ENCODE results near the gene DDN.
A peak's percentile ranks its signal among the peaks of the same experiment; 100 is the strongest.

The DDN gene

GRCh38 chr12:48965298-48965838 is 33.8 kb downstream of the DDN start:
- DNase-seq, result peak; percentile 64 to 82 (median 73)

GRCh38 chr12:48961801-48962200 is 37.4 kb downstream of the DDN start:
- no peak for DNase-seq

GRCh38 chr12:48961331-48961730 is 37.8 kb downstream of the DDN start:
- no peak for DNase-seq

- no peak for DNase-seq
Measured at GRCh38 chr12:48960834-48961233, 38.3 kb downstream of the DDN start.

GRCh38 chr12:48958049-48958388 is 41.2 kb downstream of the DDN start:
- DNase-seq, result no peak

DNA sequence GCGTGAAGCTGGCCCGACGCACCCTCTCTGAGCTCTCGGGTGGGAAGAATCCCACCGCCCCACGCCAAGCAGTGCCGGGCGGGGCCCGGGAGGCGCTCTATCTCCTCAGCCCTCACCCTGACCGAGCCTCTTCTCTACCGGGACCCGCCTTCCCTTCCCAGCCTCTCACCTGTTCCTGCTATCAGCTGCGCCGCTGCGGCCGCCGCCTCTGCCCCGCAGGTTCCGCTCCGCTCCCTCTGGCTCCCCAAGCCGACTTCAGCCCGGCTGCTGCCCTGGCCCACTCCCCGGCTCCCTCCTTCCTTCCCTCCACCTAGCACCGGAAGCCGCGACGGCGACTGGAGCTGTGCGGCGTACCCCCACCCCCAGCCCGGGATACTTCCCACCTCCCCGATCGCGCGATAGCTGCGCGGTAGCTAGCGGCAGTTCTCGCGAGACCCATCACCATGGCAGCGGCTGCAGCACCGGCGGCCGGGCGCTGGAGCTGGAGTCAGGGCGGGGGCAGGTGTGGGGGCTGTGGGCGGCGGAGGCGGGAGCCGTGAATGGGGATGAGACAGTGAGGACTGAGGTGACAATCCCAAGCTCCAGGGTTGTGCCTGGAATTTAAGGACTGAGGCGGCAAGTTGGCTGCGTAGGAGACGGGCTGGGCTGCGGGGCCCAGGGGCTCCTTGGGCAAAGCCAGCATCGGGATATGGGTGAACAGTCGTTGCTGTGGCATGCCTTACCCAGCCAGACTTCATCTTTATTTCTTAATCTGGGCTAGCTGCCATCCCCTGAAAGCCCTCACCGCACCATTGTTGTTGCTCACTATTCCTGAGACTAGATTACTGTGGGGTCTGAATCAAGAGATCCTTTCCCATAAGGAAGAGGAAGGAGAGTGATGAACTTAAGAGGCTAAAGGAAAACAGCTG is 41.8 kb downstream of the DDN start, which contains the start of gene ARF3:
ARF3 (minus strand) TSS at position 347 of the 908 bp plus-strand sequence. CDS start 16,392 bp downstream, outside the sequence.
- DNase-seq, result peak; percentile 93 to 97 (median 97)

DNA sequence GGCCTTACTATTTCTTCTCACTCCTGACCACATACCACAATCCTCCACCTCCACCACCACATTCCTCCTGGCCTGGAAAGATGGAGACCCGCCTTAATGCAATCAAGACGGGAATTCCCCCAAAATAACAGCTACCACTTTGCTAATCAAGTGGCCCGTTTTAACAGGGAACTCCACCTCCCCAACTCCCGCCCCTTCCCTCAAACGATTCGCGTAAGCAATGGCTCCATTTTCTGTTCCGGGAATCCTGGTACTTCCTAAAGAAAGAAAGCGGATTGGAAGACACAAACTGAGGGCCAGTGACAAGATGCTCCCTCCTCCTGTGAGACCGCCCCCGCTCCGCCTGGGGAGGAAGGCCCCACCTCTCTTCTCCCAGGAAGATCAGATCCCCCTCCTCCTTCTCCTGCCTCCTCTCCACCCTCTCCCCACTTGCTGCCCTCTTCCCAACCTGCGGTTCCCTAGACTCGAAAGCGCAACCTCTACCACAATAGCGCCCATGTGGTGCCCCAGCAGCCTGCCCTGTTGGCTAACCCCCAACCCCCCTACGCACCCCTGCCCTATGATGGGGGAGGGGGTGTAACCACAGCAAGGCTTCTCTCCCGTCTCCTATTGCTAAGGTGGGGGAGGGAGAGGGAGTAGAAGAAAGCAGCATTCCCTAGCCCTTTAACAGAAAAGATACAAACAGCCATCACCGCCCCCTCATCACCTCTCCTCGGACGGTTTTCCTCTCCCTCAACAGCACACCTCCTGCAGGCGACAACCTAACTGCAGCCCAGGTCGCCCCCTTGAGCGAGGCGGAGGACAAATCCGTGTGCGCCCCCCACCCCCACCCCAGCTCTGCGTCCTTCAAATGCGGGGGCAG is 42.7 kb downstream of the DDN start:
- DNase-seq, result peak; percentile 94 to 99 (median 97)

DNA sequence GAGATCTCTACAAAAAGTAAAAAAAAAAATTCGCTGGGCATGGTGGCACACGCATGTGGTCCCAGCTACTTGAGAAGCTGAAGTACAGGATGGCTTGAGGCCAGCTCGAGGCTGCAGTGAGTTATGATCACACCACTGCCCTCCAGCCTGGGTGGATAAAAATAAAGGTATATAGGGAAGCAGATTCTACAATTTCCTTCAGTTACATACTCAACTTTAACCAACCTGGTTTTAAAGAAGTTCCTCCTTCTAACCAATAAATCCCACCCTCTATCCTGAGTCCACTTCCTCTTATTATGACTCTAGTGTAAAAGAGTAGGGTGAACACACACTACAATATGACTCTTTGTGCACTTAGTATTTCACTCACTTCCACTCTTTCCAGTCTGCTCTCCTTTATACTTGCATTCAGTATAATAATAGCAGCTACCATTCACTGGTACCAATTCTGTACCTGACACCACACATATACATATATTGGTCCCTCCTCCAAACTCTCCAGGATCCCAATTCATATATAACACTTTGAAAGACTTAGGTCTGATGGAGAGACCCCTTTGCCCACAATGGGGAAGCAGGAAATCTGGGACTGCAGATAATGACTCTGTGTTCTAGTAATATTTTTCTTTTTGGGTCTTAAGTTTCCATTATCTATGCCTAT is 44.2 kb downstream of the DDN start:
- DNase-seq, result peak; percentile 43 to 72 (median 59)

GRCh38 chr12:48954061-48954460 is 45.1 kb downstream of the DDN start:
- DNase-seq, result no peak

DNA sequence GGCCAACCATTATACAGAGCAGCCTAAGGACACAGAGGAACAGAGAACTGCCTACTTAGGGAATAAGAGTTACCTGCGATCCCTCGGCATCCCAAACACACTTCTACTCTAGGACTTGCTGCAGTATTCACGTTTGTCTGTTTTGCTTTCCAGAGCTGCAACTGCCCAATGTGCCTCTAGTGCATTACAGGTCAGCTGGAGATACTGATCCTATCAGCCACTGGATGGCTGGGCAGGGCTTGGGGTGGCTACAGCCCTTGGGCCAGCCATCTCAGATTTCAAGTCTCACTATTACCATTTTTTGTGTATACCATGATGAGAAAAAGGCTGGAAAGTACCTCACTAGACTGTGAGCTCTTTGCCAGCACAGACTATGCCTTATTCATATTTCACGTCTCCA is 46.5 kb downstream of the DDN start:
- no peak for DNase-seq

GRCh38 chr12:48947727-48948126 is 51.4 kb downstream of the DDN start:
- DNase-seq, result no peak

DNA sequence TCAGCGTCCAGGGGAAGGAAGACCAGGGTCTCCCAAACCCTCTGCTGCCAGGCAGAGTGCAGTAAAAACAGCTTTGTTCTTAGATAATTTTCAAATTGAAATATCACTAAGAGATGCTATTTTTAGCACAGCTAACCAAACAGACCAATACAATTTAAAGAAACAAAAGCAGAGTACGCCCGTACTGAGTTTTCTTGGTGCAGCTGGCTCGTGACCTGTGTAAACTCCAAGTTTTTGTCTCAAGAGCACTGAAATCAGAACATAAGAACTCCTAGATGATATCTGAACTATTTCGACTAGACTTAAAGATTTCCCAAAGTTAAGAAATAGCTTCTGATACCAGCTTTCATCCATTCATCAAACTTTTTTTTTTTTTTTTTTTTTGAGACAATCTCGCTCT is 52.2 kb downstream of the DDN start:
- DNase-seq, result no peak

- DNase-seq, result no peak
Measured at GRCh38 chr12:48946205-48946604, 53.0 kb downstream of the DDN start.
